Transverse colon (tissue), 4 donors: ENCODE data around the gene MYO15B. TPM values are rescaled to one million over a fixed set of nuclear protein-coding genes. Genes with fewer than 3 reads are reported as not detected.

Experiments used
- DNase-seq: peaks from one replicate; pipeline ENCODE4 v3.0.0-alpha.2; 2019
- H3K27ac ChIP-seq, 4 donors: fragments of 200-600 bp; sonication (generic); 2 replicates each; pipeline ENCODE4 v1.5.1; 2016 to 2018; ENCODE audit warnings: inconsistent platforms in 4 of 4
- H3K27me3 ChIP-seq: fragments of 200-600 bp; sonication (generic); 2 replicates; pipeline ENCODE4 v1.5.1; 2017; ENCODE audit warnings: inconsistent platforms
- H3K36me3 ChIP-seq, 4 donors: fragments of 200-600 bp; sonication (generic); 2 replicates each; pipeline ENCODE4 v1.5.1; 2017 to 2019; ENCODE audit warnings: inconsistent platforms in 4 of 4
- H3K4me1 ChIP-seq, 4 donors: fragments of 200-600 bp; sonication (generic); 2 replicates each; pipeline ENCODE4 v1.5.1; 2017 to 2020; ENCODE audit warnings: inconsistent platforms in 4 of 4
- H3K4me3 ChIP-seq, 4 donors: fragments of 200-600 bp; sonication (generic); 1 replicate in 1 of 4; 2 replicates in 3 of 4; pipeline versions ENCODE4 v1.5.1 to v1.6.1; 2017 to 2019; ENCODE audit warnings: inconsistent platforms in 4 of 4
- H3K9me3 ChIP-seq, 2 donors: fragments of 200-600 bp; sonication (generic); 2 replicates each; pipeline ENCODE4 v1.5.1; 2017 to 2019; ENCODE audit warnings: inconsistent platforms in 2 of 2
- EP300 ChIP-seq: sonication (generic); formaldehyde crosslinking; IDR thresholded peaks from one replicate; pipeline ENCODE4 v1.6.1; 2017; ENCODE audit warnings: antibody characterized with exemption, low read depth
- POLR2A ChIP-seq: fragments of 450-650 bp; IDR thresholded peaks from one replicate; pipeline ENCODE4 v1.6.1; 2016; ENCODE audit warnings: antibody characterized with exemption, mild to moderate bottlenecking, moderate library complexity
- POLR2AphosphoS5 ChIP-seq, 3 donors: sonication (generic); formaldehyde crosslinking; IDR thresholded peaks; one replicate each; pipeline ENCODE4 v1.6.1; 2016; ENCODE audit warnings: antibody characterized with exemption in 3 of 3
- WGBS, 2 donors: methylation state at CpG; one replicate each; pipeline ENCODE4 v1.1.5; 2018; ENCODE audit warnings: low coverage in 1 of 2; 5-methylcytosine and 5-hydroxymethylcytosine counted together
- in situ Hi-C, 4 donors: fragments of 200-750 bp; cut with MboI; loops; one replicate each; pipeline versions ENCODE4 v1.15.0 to v1.15.1; 2017; ENCODE audit warnings: low sequenced_read_pairs in 3 of 4, low pct_ligation_motif_present in 1 of 4, low pct_unique_long_range_greater_than_20kb in 1 of 4
- intact Hi-C: fragments of 100-400 bp; cut with DNase I; formaldehyde crosslinking; loops from one replicate; pipeline ENCODE4 v1.15.1; 2023; ENCODE audit warnings: low total_unique reads
- total RNA-seq, 4 donors: library from RNA; depleted of rRNA; stranded (reverse); fragments of >200 nt; gene quantifications; one replicate each; pipeline ENCODE4 v1.1.0, GENCODE V29; 2016
- TF ChIP-seq, protein P1 (sequence below), 5 experiments: fragments of 200-600 bp in 3 of 5; fragments of 450-650 bp in 2 of 5; sonication (generic) in 3 of 5; IDR thresholded peaks; 1 replicate in 2 of 5; 2 replicates in 3 of 5; pipeline ENCODE4 v1.5.1; 2016 to 2017; ENCODE audit warnings: antibody characterized with exemption in 5 of 5, inconsistent platforms in 3 of 5, mild to moderate bottlenecking in 2 of 5, moderate library complexity in 1 of 5

MYO15B gene
- total RNA-seq, 4 donors from 2014 or later, result 59.3 to 1,778 (median 829) TPM

DNA sequence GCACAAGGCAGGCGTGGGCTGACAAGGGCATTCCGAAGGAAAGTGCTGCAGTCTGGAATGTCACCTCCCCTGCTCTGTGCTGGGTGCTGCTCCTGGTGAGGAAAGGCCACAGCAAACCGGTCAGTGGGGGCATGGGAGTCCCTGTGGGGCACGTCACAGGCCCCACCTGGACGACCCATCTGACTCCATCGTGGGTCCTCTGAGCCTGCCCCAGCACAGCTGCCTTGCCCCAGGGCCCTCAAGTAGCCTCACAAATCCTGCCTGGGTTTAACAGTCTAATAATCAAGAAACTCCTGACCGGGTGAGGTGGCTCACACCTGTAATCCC, 2.8 kb upstream of the MYO15B start:
- H3K27me3 ChIP-seq, result no peaks in the 10 kb centered on the region
- peaks cover 9 to 27% (median 20%) of the 10 kb centered on the region in 4 donors for H3K4me1 ChIP-seq
- no peak overlapping the region for H3K4me3 ChIP-seq
- 88% methylated on average over 5 of the region's 7 CpGs; no CpG with 5 or more reads in 1 of the 2 donors for WGBS, 2 donors
- H3K36me3 ChIP-seq, result no peaks in the 10 kb centered on the region
- H3K27ac ChIP-seq, result no peak overlapping the region
- intact Hi-C loops (no loop called here), in situ Hi-C loops (no loop called here)
- no peaks in the 10 kb centered on the region for H3K9me3 ChIP-seq
- TF ChIP-seq EP300, result no peak
- TF ChIP-seq, protein P1, sequence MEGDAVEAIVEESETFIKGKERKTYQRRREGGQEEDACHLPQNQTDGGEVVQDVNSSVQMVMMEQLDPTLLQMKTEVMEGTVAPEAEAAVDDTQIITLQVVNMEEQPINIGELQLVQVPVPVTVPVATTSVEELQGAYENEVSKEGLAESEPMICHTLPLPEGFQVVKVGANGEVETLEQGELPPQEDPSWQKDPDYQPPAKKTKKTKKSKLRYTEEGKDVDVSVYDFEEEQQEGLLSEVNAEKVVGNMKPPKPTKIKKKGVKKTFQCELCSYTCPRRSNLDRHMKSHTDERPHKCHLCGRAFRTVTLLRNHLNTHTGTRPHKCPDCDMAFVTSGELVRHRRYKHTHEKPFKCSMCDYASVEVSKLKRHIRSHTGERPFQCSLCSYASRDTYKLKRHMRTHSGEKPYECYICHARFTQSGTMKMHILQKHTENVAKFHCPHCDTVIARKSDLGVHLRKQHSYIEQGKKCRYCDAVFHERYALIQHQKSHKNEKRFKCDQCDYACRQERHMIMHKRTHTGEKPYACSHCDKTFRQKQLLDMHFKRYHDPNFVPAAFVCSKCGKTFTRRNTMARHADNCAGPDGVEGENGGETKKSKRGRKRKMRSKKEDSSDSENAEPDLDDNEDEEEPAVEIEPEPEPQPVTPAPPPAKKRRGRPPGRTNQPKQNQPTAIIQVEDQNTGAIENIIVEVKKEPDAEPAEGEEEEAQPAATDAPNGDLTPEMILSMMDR (IDR thresholded peaks at IDR 0.05), result no peak
- no peak for DNase-seq

DNA sequence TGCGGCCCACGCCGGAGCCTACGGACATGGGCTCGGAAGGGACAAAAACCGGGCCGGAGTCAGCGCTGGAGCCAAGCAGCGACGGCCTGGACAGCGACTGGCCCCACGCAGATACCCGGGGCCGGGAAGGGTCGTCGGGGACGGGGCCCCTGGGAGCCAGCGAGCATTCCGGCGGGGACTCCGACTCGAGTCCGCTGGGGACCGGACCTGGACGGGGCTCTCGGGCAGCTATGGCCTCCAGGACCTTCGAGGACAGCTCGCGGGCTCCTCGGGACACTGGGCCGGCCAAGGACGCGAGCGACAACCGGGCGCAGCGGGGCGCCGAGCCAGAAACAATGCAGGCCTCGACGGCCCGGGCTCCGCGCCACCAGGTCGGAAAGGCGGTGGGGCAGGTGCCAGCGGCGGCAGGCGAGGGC, 1.0 kb downstream of the MYO15B start:
- H3K27me3 ChIP-seq, result no peaks in the 10 kb centered on the region
- H3K9me3 ChIP-seq, result no peaks in the 10 kb centered on the region
- in situ Hi-C loops, result no loop called here
- H3K4me1 ChIP-seq, result peaks cover 9 to 28% (median 22%) of the 10 kb centered on the region in 4 donors
- peak overlapping the region; percentile 33 to 59 (median 57) for H3K4me3 ChIP-seq
- intact Hi-C loops, result no loop called here
- no peaks in the 10 kb centered on the region for H3K36me3 ChIP-seq
- TF ChIP-seq POLR2AphosphoS5 (IDR thresholded peaks at IDR 0.05) (no peak), EP300 (no peak), POLR2A (no peak)
- TF ChIP-seq, protein P1 (IDR thresholded peaks at IDR 0.05), result no peak
- peak overlapping the region; percentile 84 to 93 (median 89) for H3K27ac ChIP-seq
- peak; percentile 46 for DNase-seq
- WGBS, 2 donors, result 7% methylated on average over 29 of the region's 49 CpGs; no CpG with 5 or more reads in 1 of the 2 donors

DNA sequence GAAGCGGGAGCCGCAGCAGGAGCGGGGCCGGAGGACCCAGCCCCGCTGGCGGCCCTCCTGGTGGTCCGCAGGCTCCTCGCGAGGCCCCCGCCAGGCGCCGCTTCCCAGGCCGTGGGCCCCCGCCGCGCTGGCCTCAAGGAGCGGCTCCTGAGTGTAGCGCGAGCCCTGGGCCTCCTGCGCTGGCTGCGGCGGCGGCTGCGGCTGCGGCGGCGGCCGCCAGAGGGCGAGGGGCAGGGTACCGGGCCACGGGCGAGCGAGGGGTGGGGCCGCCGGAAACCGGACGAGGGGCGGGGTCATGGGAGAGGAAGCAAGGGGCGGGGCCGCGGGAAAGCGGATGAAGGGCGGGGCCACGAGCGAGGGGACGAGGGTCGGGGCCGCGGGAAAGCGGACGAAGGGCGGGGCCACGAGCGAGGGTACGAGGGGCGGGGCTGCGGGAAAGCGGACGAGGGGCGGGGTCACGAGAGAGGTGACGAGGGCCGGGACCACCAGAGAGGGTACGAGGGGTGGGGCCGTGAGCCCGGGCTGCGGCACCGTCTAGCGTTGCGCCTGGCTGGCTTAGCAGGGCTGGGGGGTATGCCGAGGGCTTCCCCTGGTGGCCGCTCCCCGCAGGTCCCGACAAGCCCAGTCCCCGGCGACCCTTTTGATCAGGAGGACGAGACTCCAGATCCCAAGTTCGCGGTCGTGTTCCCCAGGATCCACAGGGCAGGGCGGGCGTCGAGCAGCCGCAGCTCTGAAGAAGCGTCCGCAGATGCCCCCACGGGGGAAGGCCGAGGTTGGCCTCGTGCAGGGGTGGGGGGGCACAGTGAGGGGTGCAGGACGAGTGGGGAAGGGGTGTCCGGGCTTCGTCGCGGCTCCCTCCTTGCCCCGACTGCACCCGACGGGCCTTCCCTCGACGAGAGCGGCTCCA, 1.7 kb downstream of the MYO15B start:
- H3K4me3 ChIP-seq, result peak overlapping the region; percentile 33 to 59 (median 57)
- in situ Hi-C loops, result no loop called here
- H3K27ac ChIP-seq, result peak overlapping the region; percentile 84 to 93 (median 89)
- peaks cover 9 to 28% (median 22%) of the 10 kb centered on the region in 4 donors for H3K4me1 ChIP-seq
- no peaks in the 10 kb centered on the region for H3K36me3 ChIP-seq
- no peaks in the 10 kb centered on the region for H3K9me3 ChIP-seq
- peak; percentile 97 for DNase-seq
- intact Hi-C loops, result no loop called here
- 6% methylated on average over 59 of the region's 100 CpGs; no CpG with 5 or more reads in 1 of the 2 donors for WGBS, 2 donors
- H3K27me3 ChIP-seq, result no peaks in the 10 kb centered on the region
- peak; percentile 6 to 73 (median 68) for TF ChIP-seq POLR2AphosphoS5 (IDR thresholded peaks at IDR 0.05)
- no peak for TF ChIP-seq POLR2A
- TF ChIP-seq EP300, result no peak
- TF ChIP-seq, protein P1 (IDR thresholded peaks at IDR 0.05), result peak; percentile 35 to 81 (median 54)

DNA sequence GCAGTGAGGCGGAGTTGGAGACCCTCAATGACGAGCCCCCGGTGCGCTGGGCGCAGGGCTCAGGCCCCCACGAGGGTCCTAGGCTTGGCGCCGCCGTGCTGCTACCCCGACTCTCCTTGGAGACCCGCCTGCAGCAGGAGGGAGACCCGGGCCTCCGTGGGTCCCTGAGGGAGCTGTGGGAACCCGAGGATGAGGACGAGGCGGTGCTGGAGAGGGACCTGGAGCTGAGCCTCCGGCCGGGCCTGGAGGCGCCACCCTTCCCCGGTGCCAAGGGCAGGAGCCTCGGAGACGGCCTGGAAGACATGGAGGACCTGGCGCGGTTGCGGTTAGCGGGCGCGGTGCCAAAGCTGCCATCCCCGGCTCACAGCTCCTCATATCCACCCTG, 2.3 kb downstream of the MYO15B start:
- peak; percentile 36 for DNase-seq
- in situ Hi-C loops, result loop anchor here in 1 of 4 donors (10.0 kb wide), 1 partner anchor 165 kb away; no protein-coding TSS in a partner anchor
- 76% methylated on average over 28 of the region's 29 CpGs; no CpG with 5 or more reads in 1 of the 2 donors for WGBS, 2 donors

More for the DNA sequence above, 2.3 kb downstream of the MYO15B start:
- intact Hi-C loops, result loop anchor here (5.0 kb wide), 1 partner anchor 168 kb away; no protein-coding TSS in a partner anchor
- Histone ChIP-seq H3K36me3 (no peaks in the 10 kb centered on the region), H3K4me1 (peaks cover 9 to 28% (median 22%) of the 10 kb centered on the region in 4 donors), H3K4me3 (peak overlapping the region in 2 of 4 donors; percentile 57), H3K9me3 (no peaks in the 10 kb centered on the region), H3K27ac (peak overlapping the region; percentile 84 to 93 (median 89)), H3K27me3 (no peaks in the 10 kb centered on the region)
- TF ChIP-seq, protein P1 (IDR thresholded peaks at IDR 0.05), result no peak
- TF ChIP-seq EP300 (no peak), POLR2A (no peak), POLR2AphosphoS5 (IDR thresholded peaks at IDR 0.05) (no peak)
